Adrenal gland (tissue), 12 donors: ENCODE results near the gene ABHD14A. TPM values are rescaled to one million over a fixed set of nuclear protein-coding genes. Genes with fewer than 3 reads are reported as not detected.

ENCODE experiments used
- DNase-seq, 7 donors: peaks; one replicate each; pipeline ENCODE4 v3.0.0-alpha.2; 2019 to 2020
- H3K27ac ChIP-seq, 5 donors: fragments of 200-600 bp; sonication (generic) in 4 of 5; 1 replicate in 3 of 5; 2 replicates in 2 of 5; pipeline versions ENCODE4 v1.5.1 to v1.8.0; 2016 to 2020; ENCODE audit warnings: mild to moderate bottlenecking in 1 of 5
- H3K27me3 ChIP-seq: fragments of 200-600 bp; 2 replicates; pipeline ENCODE4 v1.8.0; 2021
- H3K36me3 ChIP-seq, 2 donors: fragments of 200-600 bp; replicated peaks in 1 of 2; 1 replicate in 1 of 2; 2 replicates in 1 of 2; pipeline versions ENCODE4 v1.5.1 to v1.8.0; 2018 to 2022
- H3K4me1 ChIP-seq, 2 donors: fragments of 200-600 bp; replicated peaks in 1 of 2; 1 replicate in 1 of 2; 2 replicates in 1 of 2; pipeline versions ENCODE4 v1.5.1 to v1.8.0; 2018 to 2021
- H3K4me3 ChIP-seq, 4 donors: fragments of 200-600 bp; sonication (generic) in 3 of 4; one replicate each; pipeline ENCODE4 v1.5.1; 2016 to 2018
- H3K9me3 ChIP-seq, 3 donors: fragments of 200-600 bp; sonication (generic) in 1 of 3; replicated peaks in 1 of 3; 1 replicate in 2 of 3; 2 replicates in 1 of 3; pipeline versions ENCODE4 v1.5.1 to v1.8.0; 2016 to 2021
- CTCF ChIP-seq, 6 experiments: fragments of 450-650 bp in 4 of 6; fragments of 200-600 bp in 2 of 6; sonication (generic) in 1 of 6; IDR thresholded peaks; 1 replicate in 5 of 6; 2 replicates in 1 of 6; pipeline versions ENCODE4 v1.5.1 to v1.8.0; 2016 to 2021; ENCODE audit warnings: antibody characterized with exemption in 6 of 6, mild to moderate bottlenecking in 2 of 6, moderate library complexity in 1 of 6
- POLR2A ChIP-seq, 2 donors: fragments of 450-650 bp; IDR thresholded peaks; one replicate each; pipeline ENCODE4 v1.6.1; 2017; ENCODE audit warnings: antibody characterized with exemption in 2 of 2, mild to moderate bottlenecking in 2 of 2, moderate library complexity in 1 of 2
- WGBS, 4 donors: extraction: QIAGEN DNeasy Blood & Tissue Kit in 2 of 4; methylation state at CpG; one replicate each; pipeline versions ENCODE4 v1.1.5 to v1.1.7; 2013 to 2017; 5-methylcytosine and 5-hydroxymethylcytosine counted together
- intact Hi-C, 2 donors: fragments of 100-400 bp; cut with DNase I; formaldehyde crosslinking; loops; one replicate each; pipeline versions ENCODE4 v1.14.1 to v1.15.0; 2022 to 2023
- polyA plus RNA-seq, 3 donors: library from polyadenylated mRNA; stranded (reverse); fragments of 200-250 nt in 2 of 3; fragments of 350-450 nt in 1 of 3; fragmentation: Illumina TruSeq in 1 of 3; extraction: RNeasy Lipid Tissue Mini Kit (QIAGEN cat#74804) in 1 of 3; gene quantifications; one replicate each; pipeline ENCODE4 v1.2.3, GENCODE V29; 2013 to 2014
- total RNA-seq, 9 donors: library from RNA; depleted of rRNA in 4 of 9; stranded (reverse); fragments of >200 nt in 4 of 9; fragments of 120-200 nt in 1 of 9; fragmentation: NEBNext Ultra II Directional in 1 of 9; extraction: Animal tissue kit (Norgen Biotek cat#: 25700) in 1 of 9; gene quantifications; one replicate each; pipeline versions ENCODE4 v1.1.0 to v1.2.4, GENCODE V29; 2013 to 2023
- donor health status: healthy with polysubstance abuse.
- donor health status: Bipolar disorder and iron deficiency.
- donor health status: DM: yes; HTN: yes; CAD: no.
- donor health status: DM: no; HTN: no; CAD: no.
- donor health status: DM: no; HTN: no; CAD: no.
- donor health status: DM: yes; HTN: yes; CAD: no.

ABHD14A gene
- total and polyA plus RNA-seq, 12 donors: 29.3 to 162 (median 77.1) TPM

- H3K36me3 ChIP-seq: no peaks in the 10 kb centered on the region
- no peaks in the 10 kb centered on the region for H3K27me3 ChIP-seq
- no peak for TF ChIP-seq POLR2A (IDR thresholded peaks at IDR 0.05)
- TF ChIP-seq CTCF (IDR thresholded peaks at IDR 0.05): no peak
- H3K4me3 ChIP-seq: no peak overlapping the region
- WGBS, 4 donors: 98 to 100% (median 99%) methylated on average over 1 to 10 of the region's 10 CpGs
- H3K27ac ChIP-seq: peak overlapping the region in 1 of 5 donors; percentile 37
- intact Hi-C loops: no loop called here
- H3K9me3 ChIP-seq: no peaks in the 10 kb centered on the region
- DNase-seq: no peak
- H3K4me1 ChIP-seq: peaks cover 31 to 37% of the 10 kb centered on the region in 2 donors
These were observed 5.4 kb downstream of the ABHD14A start for GRCh38 chr3:51980253-51980652.

DNA sequence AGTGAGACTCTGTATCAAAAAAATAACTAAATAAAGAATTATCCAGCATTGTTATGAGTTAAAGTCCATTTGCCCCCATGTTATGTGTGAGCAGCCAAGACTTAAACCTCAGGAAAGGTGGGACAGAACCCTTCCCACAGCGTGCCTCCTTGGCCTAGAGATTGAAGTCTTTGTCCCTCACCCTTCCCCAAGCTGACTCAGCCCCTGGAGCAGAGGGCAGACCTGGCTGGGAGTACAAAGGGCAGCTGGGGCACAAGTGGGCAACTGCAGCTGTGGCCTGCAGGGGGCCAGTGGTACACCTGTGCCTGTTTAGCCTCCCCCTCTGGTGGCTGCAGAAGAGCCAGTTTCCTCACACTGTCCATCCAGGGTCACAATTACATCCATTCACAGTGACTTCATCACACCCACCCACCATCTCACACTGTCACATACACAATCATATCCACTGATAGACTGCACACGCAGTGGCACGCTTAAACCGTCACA lies 7.5 kb downstream of the ABHD14A start:
- intact Hi-C loops: no loop called here

GRCh38 chr3:51982838-51983577 lies 8.1 kb downstream of the ABHD14A start, which contains the start of gene ACY1:
TSS of gene ACY1 (plus strand) at chr3:51983535. CDS start at chr3:51984065, 530 bp downstream.
- Histone ChIP-seq H3K9me3 (no peaks in the 10 kb centered on the region), H3K36me3 (no peaks in the 10 kb centered on the region), H3K27me3 (no peaks in the 10 kb centered on the region), H3K27ac (peak within 1 kb of the TSS; percentile 90 to 98 (median 93)), H3K4me1 (peaks cover 23 to 26% of the 10 kb centered on the region in 2 donors), H3K4me3 (peak within 1 kb of the TSS in 3 of 4 donors; percentile 19 to 39 (median 27))
- WGBS, 4 donors: 0 to 1% (median 1%) methylated on average over 21 to 68 of the region's 68 CpGs
- TF ChIP-seq POLR2A (IDR thresholded peaks at IDR 0.05) (peak; percentile 68 to 86), CTCF (IDR thresholded peaks at IDR 0.05) (no peak)
- peak; percentile 87 to 92 (median 89) for DNase-seq
- intact Hi-C loops: no loop called here

More for the DNA sequence above, 7.5 kb downstream of the ABHD14A start:
- peak in 5 of 7 donors; percentile 40 to 62 (median 56) for DNase-seq
- no peak for TF ChIP-seq POLR2A (IDR thresholded peaks at IDR 0.05)
- TF ChIP-seq CTCF (IDR thresholded peaks at IDR 0.05): peak in 5 of 6 experiments; percentile 39 to 55 (median 49)
- 0 to 14% (median 4%) methylated on average over 4 of the region's 4 CpGs for WGBS, 4 donors
- Histone ChIP-seq H3K36me3 (no peaks in the 10 kb centered on the region), H3K9me3 (no peaks in the 10 kb centered on the region), H3K4me3 (peak overlapping the region in 3 of 4 donors; percentile 19 to 39 (median 27)), H3K27ac (peak overlapping the region; percentile 90 to 98 (median 93)), H3K4me1 (peaks cover 23 to 26% of the 10 kb centered on the region in 2 donors), H3K27me3 (no peaks in the 10 kb centered on the region)

DNA sequence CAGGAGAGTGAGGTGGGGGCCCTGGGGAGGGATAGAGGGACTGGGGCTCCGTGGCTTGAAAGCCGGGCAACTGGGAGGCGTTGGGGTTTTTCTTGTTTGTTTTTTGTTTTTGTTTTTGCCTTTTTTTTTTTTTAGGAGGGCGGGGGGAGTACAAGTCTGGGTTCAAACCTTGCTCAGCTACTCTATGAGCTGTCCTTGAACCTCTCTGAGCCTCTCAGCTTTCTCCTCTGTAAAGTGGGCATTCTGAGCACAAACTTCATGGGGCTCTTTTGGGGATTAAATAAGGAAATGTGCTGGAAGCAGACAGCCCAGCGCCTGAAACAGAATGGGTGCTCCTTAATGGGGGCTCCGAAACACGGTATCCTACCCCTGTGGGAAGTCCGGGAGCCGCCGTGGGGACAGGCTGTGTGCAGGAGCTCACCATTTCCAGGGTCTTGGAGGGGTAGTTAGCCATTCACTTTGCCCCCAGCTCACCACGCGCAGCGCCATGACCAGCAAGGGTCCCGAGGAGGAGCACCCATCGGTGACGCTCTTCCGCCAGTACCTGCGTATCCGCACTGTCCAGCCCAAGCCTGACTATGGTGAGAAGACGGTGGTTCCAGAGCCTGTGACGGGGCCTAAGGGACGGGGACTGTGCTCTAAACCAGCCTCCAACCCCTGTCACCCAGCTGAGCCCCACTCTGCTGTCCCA lies 8.9 kb downstream of the ABHD14A start:
- no peak for DNase-seq
- Histone ChIP-seq H3K9me3 (no peaks in the 10 kb centered on the region), H3K4me1 (peaks cover 23 to 26% of the 10 kb centered on the region in 2 donors), H3K27ac (peak overlapping the region; percentile 90 to 98 (median 93)), H3K4me3 (peak overlapping the region in 2 of 4 donors; percentile 19 to 39), H3K27me3 (no peaks in the 10 kb centered on the region), H3K36me3 (no peaks in the 10 kb centered on the region)
- intact Hi-C loops: no loop called here
- no peak for TF ChIP-seq CTCF (IDR thresholded peaks at IDR 0.05)
- no peak for TF ChIP-seq POLR2A (IDR thresholded peaks at IDR 0.05)
- 61 to 67% (median 66%) methylated on average over 21 to 22 of the region's 22 CpGs for WGBS, 4 donors
